Dedifferentiated amniotic fluid mesenchymal stem cell (primary cell): ENCODE data around the gene PPP1R3C.

Source experiments
- DNase-seq: peaks from one replicate; pipeline ENCODE4 v3.0.0-alpha.2; 2016; ENCODE audit errors: extremely low spot score

PPP1R3C gene

DNA sequence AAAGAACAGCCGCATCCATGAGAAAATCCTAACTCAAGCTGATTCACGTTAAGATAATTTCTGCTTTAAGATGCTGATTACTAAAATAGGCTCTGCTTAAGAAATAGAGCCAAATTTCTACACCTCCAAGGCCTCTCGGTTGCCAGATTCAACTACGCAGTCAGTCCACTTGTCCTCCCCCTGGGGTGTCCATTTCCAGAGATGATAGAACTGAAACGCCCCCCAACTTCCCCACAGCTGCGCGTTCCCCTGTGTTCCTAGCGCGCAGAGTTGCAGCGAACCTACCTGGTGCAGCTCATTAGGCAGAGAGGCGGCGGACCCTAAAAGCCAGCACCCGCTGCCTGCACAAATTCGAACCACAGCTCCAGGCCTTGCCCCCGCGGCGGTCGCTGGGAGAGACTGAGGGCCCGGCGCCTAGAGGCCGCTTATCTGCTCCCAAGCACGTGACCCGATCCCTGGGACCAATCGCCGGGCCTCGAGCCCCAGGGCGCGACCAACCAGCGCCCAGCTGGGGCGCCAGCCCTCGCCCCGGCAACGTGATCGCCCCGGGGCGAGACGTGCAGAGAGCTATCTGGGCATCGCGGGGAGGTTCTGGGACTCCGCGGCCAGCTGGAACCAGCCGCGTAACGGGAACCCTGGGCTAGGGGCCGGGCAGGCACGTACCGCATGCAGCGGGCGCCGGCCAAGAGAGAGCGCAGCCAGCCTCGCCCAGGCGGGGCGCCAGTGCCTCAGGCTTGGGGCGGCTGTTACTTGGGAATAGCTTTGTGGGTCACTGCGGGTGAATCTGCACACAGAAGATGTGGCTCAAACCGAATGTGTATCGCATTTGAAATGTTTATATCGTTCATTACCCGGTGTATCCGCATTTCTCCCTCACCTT lies at the start of gene PPP1R3C:
PPP1R3C (minus strand) TSS at position 401 of the 880 bp plus-strand sequence; CDS start at position 299, 102 bp downstream.
- DNase-seq: peak; percentile 96

DNA sequence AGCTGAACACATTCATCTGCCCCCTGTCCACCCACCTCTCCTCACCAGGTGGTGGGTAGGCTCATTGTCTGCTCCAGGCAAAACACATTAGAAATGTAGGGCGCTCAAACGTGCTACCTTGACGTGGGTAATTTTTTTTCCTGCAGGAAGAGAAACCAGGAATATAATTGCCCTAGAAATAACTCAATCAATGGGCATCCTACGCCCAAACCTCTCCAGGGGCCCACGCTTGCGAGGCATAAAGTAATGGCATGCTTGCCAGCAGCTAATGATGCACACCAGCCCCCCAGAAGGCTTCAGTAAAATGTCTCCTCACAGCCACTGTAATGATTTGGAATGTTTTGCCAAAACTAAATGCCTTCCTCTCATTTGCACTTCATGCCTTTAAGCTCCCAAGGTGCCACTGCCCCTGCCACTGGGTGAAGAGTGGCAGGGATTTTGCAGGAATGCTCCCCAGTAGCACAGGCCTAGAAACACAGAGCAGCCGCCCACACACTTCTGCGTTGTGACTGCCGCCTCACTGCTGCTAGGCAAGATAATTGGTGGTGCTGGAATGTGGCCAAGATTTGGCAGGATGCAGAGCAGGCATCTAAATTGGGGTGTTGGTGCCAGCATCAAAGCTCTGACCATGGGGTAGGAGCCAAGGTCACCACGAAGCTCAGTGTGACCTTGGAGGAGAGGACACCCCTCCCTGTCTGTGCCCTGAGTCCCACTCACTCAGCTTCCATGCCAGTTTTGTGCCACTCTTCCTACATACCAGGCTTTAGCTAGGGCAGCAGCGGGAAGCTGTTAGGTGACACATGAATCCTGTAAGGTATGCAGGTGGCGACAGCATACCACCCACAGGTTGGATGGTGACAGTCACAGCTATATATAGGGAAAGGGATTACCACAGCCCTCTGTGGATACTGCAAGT lies 48.7 kb upstream of the PPP1R3C start:
- DNase-seq: no peak

DNA sequence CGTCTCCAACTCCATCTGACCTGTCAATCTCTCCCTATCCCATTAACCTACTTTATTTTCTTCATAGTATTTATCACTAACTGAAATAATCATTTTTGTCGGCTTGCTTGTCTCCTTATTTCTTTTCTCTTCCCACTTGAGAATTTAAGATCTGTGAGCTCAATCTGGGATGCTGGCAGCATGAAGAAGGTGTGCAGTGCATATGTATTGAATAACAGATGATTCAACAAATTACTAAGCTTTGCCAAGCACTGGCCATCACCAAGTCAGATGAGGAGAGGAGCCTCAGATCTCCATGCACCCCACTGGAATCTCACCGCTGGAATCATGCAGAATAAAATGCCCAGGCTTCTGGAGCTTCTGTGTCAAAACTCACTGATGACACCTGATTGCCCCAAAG lies 47.6 kb upstream of the PPP1R3C start:
- no peak for DNase-seq

DNA sequence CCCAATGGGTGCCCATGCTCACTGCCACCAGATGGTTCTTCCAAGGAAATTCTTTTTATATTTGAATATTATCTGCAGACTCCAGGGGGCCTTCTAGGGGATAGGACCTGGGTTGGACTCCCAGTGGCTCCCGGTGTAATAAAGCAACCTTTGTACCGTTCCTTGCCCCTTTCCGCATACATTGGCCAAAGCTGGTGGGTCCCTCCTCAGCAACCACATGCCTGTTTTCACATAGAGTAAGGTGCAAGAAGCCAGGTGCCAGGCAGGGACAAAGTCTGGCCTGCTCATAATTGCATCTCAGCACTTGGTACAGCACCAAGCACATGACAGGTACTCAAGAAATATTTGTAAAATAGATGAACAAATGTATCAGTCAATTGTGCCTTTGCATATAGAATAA lies 46.4 kb upstream of the PPP1R3C start:
- DNase-seq: no peak

DNA sequence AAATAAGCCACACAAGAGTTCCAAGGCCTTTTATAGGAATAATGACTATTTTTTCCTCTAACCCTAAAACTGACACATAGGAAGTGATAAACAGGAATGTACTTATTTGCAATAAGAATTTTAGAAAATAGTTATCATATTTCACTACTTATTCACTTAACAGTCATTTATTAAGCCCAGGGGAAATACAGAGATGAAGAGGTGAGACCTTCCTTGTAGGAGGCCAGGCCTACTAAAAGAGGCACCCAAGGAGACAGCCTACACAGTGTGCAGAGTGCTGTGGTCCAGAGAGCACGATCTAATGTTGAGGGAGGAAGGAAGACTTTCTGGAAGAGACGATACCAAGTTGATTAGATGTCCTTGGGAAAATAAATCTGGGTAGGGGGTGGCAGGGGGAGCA lies 45.0 kb upstream of the PPP1R3C start:
- DNase-seq: no peak

DNA sequence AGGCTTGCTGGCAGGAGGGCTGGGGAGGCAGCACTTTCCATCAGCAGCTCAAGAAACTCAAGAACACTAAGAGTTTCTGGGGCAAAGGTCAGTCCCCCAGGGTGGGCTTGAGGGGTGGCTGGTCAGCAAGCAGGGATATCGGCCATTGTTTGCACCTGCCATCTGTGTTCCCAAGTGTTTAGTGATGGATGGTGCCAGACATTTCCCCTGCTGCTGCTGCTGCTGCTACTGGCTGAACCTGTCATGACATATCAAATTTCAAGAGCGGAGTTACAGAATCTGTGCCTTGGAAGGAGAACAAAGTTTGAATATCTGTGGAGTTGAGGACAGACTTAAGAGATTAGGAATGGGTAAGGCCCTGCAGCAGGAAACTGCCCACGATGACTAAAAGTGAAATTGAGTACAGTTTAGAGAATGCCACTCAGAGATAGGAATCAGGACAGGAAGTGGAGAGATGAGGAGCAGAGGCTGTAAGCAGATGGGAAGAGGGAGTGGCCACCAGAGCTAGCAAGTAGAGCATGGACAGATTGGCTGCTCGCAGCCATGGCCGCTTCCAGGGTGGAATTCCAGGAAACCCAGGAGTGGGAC lies 39.2 kb upstream of the PPP1R3C start:
- DNase-seq: peak; percentile 56

DNA sequence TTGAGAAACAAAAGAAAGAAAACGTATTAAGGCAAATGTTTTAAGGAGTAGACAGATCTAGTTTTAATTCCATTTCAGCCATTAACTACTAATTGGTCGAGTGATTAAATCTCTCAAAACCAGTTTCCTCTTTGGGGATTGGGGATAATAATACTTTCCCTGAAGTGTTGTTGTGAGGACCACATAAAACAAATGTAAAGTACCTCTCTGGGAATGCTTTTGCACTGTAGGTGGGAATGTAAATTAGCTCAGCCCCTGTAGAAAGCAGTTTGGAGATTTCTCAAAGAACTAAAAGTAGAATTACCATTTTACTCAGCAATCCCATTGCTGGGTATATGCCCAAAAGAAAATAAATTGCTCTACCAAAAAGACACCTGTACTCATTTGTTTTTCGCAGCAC lies 36.0 kb upstream of the PPP1R3C start:
- no peak for DNase-seq

DNA sequence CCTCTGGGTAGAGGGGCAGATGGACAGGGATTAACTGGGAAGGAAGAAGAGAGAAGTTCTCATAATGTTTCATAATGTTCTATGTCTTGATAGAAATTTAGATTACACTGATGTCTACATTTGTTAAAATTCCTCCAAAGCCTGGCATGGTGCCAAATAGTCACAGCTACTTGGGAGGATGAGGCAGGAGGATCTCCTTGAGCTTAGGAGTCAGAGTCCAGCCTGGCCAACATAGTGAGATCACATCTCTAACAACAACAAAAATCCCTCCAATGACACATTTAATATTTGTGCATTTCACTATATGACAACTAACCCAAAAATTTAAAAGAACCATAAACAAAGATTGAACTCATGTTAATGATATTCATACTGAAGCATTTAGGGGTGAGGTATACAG lies 33.0 kb upstream of the PPP1R3C start:
- no peak for DNase-seq

DNA sequence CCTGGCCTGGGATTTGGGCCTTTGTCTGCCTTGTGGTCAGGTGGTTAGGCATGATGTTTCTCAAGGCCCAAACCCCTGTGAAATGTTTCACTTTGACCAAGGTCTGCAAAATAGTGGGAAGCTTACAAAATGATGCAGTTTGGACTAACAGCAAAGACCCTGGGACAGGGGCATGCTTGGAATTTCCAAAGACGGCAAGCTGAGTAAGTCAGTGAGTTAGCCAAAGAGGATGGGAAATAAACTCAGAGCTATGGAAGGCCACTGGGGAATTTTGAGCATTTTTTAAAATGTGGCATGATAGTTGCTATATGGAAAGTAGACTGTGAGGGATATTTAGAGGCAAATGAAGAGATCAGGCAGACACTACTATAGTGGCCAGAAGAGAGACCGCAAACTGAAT lies 31.6 kb upstream of the PPP1R3C start:
- no peak for DNase-seq

DNA sequence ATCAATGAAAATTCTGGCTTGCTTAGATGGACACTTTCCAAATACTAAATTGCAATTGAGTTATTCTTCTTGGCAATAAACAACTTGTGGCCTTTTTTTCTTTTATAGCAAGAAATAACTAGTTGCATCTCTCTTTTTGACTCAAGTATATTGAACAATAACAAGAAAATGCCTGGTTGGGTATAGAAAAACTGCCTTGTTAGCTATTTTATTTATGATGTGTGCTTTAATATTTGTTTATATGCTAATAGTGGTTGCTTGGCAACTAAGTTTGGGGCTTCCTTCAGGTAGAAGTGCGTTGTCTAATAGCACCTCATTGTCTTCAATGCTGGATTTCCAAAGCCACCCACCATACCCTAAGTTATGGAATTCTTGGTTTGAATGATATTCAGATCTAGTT lies 30.1 kb upstream of the PPP1R3C start:
- DNase-seq: no peak

DNA sequence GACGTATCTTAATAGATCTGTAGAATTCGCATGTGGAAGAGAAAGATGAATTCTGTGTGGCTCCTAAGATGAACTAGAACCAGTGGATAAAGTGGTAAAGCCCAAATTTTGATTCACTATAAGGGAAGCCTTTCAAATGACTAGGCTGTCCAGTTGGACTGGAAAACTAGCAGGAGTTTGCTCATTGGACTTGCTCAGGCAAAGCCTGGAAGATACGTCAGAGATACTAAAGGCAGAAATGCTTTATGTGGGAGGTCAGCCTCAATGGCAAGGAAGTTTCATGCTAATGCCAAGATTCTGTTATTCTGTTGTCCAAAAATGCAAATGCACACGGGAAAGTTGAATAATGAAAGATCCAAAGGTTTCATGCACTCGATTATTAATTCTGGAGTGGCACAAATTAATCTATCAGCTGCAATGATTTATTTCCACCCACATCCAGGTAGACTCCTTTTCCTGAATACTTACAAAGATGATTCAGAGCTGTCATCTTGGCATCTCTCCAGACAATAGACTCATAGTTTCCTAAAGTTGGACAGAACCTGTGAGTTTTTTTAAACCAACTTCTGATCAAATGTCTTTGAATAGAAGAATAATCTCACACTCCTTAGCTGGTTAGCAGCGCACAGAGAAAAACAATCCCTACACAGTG lies 20.5 kb upstream of the PPP1R3C start:
- DNase-seq: no peak

DNA sequence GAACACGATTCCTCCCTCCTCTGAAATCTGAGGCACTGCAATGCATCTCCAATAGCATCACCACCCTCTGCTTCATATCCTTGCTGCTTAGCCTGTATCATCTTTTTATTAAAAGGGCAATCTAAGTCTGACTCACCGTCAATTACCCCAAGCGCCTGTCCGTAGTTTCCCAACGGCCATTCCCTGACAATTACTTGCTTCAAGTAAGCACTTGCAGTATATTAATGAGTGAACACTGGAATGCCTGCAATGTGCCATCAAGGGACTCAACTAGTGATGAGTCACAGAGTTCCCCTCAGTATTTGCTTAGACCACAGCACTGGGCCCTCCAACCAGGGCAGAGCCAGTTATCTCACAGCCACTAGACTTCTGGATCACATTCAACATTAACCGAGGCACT lies 19.5 kb upstream of the PPP1R3C start:
- peak; percentile 68 for DNase-seq

DNA sequence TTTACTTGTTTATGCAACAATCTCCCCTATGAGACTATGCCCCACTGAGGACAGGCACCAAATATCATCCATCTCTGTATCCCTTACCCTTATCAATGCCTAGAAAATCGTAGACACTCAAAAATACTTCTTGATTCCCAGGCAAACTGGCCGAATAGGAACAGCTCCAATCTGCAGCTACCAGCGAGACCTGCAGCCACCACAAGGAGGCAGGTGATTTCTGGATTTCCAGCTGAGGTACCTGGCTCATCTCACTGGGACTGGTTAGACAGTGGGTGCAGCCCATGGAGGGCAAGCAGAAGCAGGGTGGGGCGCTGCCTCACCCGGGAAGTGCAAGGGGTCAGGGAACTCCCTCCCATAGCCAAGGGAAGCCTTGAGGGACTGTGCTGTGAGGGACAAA lies 10.8 kb upstream of the PPP1R3C start:
- no peak for DNase-seq

DNA sequence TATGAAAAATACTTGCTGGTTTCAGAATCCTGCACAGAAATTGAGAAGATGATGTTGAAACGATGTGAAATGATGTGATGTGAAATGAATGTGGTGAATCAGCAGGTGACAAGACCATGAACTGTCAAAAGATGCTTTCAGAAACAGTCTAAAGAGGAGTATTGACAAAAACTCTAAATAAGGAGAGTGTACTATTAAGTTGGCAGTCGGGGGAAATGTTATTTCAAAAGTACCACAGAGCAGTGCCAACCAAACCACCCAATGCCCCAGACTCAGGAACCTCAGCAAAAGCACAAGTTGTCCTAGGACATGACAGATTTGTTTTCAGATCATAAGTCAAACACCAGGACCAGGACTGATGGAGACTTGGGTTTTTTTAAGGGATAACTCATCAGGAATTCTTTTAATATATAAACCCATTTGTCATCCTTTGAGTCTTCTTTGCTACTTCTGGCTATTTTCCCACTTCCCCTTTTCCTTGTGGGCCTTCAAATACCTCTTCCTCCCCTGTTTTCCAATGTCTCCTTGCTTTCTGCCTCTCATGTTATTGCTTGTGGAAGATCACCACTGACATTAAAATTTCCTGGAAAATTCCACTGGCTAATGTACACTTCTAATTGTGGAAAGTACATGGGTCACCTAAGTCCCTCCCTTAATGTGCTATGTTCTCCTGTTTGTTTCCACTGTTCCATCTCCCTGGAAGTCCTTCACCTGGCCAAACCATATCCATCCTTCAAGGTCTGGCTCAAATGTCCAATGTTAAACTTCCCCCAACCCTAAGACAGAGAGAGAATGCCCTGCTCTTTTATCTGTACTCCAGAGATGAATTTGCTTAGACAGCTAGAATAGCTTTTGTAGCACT lies 10.2 kb upstream of the PPP1R3C start:
- DNase-seq: no peak

DNA sequence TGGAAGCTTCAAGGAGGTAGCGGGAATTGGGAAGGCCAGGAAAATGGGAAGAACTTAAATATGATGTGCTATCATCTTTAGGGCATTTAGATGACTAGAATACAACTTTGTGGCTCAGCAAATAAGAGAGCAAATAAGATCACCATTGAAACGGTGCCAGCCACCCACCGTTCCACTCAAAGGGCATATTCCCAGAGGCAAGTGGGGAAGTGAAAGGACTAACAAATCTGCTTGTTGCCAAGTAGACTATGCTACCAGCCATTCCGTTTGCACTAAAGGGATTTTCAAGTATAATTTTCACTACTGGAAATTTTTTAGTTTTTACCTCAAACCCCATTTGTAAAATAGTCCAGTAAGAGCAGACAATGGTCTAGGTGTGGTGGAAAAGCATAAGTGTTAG lies 4.0 kb upstream of the PPP1R3C start:
- DNase-seq: no peak

DNA sequence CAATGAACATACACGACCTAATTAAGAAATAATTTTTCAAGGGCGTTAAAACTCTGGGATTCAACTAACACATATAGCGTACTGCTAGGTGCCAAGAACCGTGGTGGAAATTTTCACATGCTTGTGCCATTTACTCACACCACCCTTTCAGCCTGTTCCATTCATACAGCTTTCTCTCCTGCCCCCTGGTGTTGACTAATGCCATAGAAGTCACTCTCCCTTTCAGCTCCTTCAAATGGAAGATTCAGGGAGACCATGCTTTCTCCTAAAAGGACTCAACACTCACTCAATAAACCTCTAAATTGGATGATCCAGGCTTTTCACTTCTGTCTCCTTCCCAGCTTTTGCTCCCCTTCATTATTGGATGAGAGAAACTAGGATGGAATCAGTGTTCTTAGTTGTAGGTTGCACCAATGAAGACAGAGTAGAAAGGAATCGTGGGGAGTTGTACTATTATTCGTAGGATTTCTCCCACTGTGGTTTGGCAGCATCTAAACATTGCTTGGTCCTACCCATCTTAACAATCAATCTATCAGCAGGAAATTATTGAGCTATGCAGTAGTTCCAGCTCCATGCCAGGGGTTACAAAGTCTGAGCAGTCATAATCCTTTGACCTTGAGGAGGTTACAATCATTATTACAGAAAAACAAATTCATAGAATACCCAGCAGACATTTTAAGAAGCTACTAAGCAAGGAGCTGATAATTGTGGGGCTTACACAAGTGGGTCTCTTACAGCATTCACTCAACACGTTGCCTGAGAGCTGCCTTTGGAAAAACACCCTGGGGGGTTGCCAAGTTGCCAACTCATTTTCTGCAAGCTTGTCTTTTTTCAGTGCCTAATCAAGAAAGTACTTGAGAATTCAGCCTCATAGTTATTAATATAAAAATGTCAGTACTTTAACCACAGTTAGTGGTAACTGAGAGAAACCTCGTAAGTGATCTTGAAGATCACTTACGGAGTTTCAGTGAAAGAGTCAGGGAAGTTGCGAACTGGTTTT lies 2.8 kb upstream of the PPP1R3C start:
- DNase-seq: peak; percentile 84

DNA sequence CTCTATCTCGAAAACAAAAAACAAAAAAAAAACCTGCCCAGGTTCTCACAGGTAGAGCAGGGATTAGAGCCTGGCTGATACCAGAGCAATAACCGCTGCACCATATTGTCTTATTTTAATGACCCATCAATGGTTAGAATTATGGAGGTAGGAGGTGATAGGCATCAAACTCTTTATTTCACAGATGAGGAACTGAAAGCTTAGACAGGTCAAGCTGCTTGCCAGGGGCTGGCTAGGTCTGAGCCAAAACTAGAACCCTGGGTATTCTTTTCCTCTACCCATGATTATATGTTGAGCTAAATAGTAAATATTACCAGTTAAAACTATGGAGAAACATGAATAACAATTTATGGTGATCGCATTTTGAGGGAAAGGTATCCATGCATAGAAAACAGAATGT lies 2.0 kb upstream of the PPP1R3C start:
- no peak for DNase-seq

DNA sequence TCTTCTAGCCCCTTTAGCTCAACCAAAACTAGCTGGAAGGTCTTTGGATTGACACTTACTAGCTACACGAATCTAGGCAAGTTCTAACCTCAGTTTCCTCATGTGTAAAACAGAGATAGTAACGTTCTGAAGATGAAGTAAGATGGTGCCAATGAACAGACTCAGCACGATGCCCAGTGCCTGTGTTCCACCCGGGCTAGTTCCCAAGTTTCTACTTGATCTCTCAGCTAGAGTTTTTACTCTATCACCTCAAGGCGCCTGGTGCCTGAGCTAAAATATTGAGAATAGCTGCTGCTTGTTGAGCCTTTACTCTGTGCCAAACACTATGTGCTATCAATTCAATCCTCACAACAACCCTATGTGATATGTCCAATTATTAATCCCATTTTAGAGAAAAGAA lies 1.4 kb upstream of the PPP1R3C start:
- DNase-seq: no peak

DNA sequence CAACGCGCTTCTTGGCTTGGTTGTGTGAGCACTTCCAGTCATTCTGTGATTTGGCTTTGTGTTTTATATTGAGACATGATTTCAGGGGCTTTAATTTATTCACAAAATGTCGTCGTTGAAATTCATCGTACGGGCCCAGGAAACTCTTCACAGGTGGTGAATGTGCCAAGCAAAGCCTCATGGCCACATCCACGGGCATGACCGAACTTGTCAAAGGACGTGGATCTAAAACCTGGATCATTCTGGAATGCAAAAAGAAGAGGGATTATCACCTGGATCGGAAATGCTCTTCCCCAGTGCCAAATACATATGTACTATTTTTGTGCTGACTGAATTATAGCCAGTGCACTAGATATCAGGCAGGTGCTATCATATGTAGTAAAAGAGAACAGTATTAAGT lies 2.2 kb downstream of the PPP1R3C start:
- DNase-seq: no peak
